Amygdala (tissue), 56 donors: ENCODE measurements around the gene UNC5A.

ENCODE experiments used
- DNase-seq, 56 donors: peaks; one replicate each; lab custom pipeline; 2025; lab: John Stamatoyannopoulos, UW

The UNC5A gene

DNA sequence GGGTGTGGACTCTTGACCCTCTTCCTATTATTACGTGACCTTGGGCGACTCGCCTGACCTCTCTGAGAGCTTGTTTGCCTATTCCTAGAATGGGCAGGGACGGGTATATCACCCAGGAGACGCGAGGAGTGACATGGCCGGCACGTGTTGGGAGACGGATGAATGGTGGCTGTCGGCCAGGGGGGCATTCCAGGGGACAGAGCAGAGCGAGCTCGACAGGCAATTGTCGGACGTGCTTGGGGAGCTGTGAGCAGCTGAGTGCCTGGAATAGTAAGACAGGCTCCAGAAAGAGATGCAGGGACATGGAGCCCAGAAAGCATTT is 29.3 kb upstream of the UNC5A start:
- peak in 18 of 56 donors; percentile 10 to 61 (median 28) for DNase-seq

DNA sequence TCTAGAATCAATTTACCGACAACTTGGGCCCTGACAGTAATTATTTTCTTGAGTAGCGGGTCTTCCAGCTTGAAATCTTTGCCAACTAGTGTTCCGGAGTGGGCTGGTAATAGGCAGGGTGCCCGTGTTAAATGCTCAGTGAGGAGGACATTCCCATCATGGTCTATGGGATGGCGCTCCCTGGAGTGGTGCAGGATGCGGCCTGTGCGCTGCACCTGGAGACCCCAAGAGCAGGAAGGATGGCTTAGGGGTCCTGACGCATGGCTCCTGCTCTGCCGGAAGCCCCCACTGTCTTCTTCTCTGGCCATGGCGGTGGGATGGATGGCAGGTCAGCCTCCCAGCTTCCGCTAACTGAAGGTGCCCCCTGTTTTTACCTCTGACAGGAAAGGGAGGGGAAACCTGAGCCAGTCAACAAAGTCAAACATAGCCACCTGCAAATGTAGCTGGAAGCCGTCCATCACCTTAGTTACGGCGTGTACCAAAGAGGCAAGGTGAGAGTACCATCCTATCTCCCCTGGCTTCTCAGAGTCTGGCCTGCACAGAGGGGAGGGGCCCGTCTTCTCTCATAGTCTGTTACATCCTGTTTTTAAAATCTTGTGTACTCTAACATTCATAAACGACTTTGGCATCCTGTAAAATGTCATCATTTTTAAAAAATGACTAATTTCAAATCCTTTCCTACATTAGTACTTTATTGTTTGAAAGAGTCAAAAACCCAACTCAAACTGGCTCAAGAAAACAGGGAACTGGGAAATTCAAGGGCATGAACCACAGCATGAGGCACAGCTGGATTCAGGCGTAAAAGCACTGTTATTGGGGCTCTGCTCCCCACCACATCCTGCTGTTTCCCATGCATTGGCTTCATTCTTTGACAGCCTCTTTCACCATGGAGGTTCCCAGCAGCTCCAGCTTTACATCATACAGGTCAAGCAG is 28.5 kb upstream of the UNC5A start:
- DNase-seq, result no peak

- no peak for DNase-seq
Observed at GRCh38 chr5:176784218-176785165, 25.9 kb upstream of the UNC5A start.

DNA sequence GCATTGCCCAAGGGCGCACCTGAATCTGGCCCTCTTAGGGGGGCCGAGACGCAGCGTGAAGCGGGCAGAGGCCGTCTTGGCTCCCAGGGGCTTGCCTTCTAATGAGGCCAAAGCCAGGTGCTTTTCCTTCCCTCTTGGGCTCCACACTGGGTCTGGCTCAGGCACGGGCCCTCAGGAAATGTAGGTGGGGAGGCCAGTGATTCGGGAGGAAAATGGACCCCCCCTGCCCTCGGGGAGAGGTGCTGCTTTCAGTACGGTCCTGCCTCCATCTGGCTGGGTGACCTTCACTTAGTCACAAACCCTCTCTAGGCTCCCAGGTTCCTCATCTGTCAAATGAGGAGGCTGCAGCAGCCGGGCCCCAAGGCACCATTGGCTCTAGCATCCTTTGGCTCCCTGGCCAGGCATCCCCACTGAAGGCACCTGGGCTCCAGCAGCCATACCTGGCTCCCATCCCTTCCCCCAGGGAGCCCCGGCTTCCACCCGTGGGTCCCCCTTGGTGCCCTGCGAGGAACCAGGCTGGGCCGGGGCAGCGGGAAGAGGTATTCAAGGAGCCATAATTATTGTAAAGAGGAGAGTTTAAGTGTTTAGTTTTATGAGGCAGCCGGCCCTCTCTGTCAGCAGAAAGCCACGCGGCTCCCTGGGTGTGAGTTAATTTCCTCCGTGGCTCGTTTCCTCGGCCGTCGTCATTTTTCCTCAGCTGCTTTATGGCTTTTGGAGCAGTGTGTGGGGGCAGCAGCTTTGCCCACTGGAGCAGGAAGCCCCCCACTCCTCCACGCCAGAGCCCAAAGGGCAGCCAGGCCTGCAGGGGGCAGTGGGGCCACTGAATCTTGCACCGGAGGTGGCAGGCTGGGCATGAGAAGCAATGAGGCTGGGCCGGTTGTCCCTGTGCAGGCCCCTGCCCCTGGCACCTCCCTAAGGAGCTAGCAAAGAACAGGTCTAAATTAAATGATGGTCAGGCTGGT is 24.9 kb upstream of the UNC5A start:
- DNase-seq, result no peak

- no peak for DNase-seq
Observed at GRCh38 chr5:176787676-176788075, 22.7 kb upstream of the UNC5A start.

- no peak for DNase-seq
Observed at GRCh38 chr5:176788091-176788490, 22.3 kb upstream of the UNC5A start.

DNA sequence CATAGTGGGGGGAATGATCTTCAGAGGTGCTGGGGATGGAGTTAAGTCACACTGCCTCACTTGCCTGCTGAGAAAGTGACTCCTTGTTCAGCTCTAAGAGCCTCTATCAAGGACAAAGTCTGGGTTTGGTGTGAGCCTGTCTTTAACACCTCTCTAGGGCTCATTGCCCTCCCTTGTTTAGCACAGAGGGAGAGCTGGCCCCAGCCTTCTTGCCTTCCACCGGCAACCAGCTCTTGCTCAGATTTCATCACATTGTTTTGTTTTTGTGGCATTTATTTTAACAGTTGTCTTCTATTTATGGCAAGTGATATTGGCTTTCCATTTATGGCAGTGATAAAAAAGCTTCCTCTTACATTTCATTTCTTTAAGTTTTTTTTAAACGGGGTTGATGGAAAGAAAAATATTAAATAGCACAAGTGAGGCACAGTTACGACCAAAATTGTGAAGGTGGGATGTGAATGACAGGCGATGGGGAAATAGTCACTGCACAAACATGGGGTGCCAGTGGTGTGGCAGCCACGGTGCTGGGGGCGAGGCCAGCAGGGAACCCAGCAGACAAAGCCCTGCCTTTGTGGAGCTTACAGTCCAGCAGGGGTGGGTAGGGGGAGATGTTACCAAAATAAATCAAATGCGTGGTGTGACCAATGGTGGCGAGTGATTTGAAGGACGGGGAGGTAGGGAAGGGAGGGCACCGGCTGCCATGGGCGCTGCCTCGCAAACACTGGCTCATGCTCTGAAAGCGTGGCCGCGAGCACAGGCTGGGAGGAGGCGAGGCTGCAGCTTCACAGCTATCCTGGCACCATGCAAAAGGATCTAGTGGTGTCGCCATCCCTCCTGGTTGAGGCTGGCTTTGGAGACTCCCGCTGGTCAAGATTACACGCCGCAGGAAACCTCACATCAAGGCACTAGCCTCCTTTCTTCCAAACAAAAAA is 21.2 kb upstream of the UNC5A start:
- no peak for DNase-seq

GRCh38 chr5:176789873-176790615 is 20.3 kb upstream of the UNC5A start:
- no peak for DNase-seq

DNA sequence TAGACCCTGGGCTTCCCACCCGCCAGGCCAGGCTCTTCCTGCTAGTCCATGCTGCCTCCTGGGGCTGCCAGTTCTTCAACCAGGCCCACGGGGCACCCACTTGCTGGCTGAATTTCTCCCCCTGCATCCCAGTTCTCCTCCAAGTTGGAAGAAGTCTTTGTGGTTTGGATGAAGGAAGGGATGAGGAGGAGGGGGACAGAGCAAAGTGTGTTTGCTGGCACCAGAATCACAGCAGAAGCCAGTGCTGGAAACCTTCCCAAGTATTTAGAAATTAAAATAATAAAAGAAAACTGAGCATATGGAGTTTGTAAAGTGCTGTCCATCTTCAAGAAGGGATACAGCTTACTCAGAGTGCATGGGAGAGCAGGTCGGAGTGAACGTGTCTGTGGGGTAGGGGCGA is 19.4 kb upstream of the UNC5A start:
- DNase-seq, result no peak

DNA sequence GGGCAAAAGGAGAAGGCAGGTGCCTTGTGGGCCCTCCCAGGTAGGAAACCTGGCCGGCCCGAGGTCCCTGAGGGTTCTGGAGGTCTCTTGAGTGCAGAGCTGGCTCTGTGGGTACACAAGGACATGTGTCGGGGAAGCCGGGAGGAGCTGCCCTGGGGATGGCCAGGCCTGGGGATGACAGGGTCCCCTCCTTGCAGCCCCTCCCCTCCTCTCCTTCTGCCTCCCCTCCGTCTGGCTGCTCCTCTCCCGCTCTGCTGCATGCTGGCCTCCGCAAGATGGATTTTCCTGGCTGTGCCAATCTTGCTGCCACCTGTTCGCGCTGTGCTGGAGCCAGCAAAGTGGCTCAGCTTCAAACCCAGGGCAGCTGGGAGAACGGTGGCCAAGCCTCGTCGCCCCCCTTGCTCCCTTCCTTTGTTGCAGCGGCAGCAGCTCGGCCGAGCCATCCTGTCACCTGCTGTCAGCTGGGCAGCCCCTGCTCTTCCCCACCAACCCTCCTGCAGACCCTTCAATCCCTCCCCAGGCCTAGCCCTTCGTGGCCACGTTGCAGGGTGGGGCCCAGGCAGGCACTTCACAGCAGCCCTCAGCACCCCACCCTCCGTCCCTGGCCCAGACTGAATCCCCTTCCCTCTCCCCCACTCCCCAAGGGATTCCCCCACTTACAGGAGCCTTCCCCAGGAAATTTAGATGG is 17.6 kb upstream of the UNC5A start:
- DNase-seq, result peak in 4 of 56 donors; percentile 21 to 38 (median 26)

GRCh38 chr5:176793343-176793699 is 17.0 kb upstream of the UNC5A start:
- peak in 23 of 56 donors; percentile 12 to 75 (median 42) for DNase-seq

DNA sequence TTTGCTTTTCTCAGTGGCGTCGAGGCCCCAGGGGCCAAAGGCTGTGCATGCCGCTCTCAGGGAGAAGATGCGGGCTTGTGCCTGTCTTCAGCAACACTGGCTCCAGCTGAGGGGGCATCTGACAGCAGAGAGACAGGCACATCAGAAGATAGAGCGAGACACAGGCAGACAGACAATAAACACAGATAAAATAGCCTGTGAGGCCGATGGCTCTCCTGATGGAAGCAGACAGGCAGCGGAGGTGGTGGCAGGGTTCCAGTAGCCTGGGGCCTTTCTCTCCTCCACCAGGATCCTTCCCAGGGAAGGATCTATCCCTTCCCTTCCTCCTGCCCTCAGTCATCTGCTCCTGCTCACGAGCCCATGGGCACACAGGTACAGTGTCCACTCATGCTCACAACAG is 16.6 kb upstream of the UNC5A start:
- peak in 2 of 56 donors; percentile 48 to 52 for DNase-seq

GRCh38 chr5:176794509-176794908 is 15.8 kb upstream of the UNC5A start:
- no peak for DNase-seq

- no peak for DNase-seq
Observed at GRCh38 chr5:176796411-176796810, 13.9 kb upstream of the UNC5A start.

DNA sequence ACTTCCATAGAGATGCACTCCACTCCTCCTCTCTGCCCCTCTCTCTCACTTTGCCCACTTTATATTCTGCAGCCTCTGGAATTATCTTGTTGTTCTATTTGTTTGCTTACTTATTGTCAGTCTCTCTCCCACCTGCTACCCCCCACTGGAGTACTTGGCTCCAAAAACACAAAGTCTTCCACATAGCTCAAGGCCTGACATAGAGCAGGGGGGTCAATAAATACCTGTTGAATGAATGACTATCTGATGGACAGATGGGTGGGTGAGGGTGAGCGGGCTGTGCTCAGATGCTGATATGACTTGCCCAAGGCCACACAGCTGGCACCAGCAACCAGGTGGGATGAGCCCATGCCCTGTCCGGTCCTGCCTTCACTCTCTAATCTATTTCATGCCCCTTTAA is 13.4 kb upstream of the UNC5A start:
- DNase-seq, result no peak

- DNase-seq, result no peak
Observed at GRCh38 chr5:176797456-176798050, 12.8 kb upstream of the UNC5A start.

DNA sequence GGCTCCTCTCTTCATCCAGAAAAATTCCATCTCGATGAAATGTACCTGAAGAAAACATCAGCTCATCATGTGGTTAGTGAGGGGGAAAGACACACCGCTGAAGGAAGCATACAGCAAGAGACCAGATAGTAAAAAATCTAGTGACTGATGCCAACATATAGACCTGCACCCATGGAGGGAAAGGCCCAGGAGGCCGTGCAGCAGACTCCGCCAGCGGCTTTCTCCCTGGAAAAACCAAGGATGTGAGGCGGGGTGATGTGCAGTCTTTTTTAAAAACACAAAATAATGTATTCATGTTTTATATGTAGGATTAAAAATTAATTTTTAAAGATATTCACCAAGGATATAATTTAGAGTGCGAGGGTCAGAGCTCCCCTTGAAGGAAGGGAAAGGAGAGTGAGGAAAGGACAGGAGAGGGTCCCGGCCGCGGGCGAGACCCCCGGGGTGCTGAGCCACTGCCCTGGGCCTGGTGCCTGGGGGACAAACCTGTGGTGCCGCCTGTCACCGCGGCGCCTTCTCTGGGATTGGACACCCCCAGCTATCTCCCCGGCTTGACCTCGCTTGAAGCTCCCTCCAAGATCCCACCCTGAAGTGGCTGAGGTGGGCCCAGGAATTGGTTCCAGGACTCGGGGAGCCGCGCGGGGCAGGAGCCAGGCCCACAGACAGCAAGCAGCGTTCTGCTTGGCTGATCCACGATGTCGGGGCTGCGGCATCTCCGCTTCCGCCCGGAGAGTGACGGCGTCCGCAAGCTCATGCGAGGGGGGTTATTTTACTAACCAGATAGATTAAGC is 12.1 kb upstream of the UNC5A start:
- no peak for DNase-seq
